HG02840 (cell line): ENCODE data around the gene LCMT1.
"Not testable (repeated sequence)": the region's sequence is repeated elsewhere in the genome, so short reads cannot be mapped to it uniquely, and the experiment has no call there.

ENCODE experiments used
- ATAC-seq: cut with Tn5 transposase; IDR thresholded peaks from one replicate; pipeline ENCODE4 v1.9.1; 2021; ENCODE audit warnings: mild to moderate bottlenecking, moderate library complexity, moderate number of reproducible peaks; ENCODE audit not compliant: unreplicated experiment, low FRiP score

LCMT1 gene

GRCh38 chr16:25181236-25181635 lies 69.7 kb downstream of the LCMT1 start:
- not testable (repeated sequence) for ATAC-seq

GRCh38 chr16:25184771-25185170 lies 73.2 kb downstream of the LCMT1 start:
- ATAC-seq: no peak

DNA sequence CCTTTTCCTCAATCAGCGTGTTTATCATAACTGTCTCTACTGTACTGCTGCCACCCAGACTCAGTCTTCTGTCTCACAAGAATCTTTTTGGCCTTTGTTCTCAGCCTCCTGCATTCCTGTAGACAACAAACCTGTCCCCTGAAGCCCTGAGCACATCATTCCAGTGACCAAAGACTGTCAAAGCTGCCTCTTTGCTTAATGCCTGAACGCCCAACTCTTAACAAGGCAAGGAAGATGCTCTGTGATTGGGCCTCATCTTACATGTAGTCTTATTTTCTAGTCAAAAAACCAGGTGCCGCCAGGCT lies 75.9 kb downstream of the LCMT1 start:
- ATAC-seq: no peak

- ATAC-seq: no peak
Measured at GRCh38 chr16:25189305-25189704, 77.8 kb downstream of the LCMT1 start.

- ATAC-seq: no peak
Measured at GRCh38 chr16:25192096-25192495, 80.6 kb downstream of the LCMT1 start.

- ATAC-seq: no peak
Measured at GRCh38 chr16:25194273-25194878, 82.8 kb downstream of the LCMT1 start.

GRCh38 chr16:25198021-25198420 lies 86.5 kb downstream of the LCMT1 start:
- ATAC-seq: no peak

DNA sequence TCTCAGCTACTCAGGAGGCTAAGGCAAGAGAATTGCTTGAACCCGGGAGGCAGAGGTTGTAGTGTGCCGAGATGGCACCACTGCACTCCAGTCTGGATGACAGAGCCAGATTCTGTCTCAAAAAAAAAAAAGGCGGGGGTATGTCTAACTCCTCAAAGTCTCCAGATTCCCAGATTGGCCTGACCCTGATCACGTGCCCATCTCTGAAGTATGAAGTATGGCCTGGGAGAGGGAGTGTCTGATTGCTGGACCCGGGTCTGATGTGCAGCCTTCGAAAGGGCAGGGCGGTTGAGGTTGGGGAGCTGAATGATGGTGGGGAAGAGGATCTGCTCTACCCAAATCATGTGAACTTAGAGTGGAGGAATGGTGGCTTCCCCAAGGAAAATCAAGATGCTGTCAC lies 87.9 kb downstream of the LCMT1 start:
- no peak for ATAC-seq

DNA sequence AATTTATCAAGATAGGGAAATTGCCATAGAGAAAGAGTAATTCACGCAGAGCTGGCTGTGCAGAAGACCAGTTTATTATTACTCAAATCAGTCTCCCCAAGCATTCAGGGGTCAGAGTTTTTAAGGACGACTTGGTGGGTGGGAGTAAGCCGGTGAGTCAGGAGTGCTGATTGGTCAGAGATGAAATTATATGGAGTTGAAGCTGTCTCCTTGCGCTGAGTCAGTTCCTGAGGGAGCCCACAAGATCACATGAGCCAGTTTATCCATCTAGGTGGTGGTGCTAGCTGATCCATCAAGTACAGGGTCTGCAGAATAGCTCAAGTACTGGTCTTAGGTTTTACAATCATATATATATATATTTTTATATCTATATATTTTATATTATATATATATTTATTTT lies 99.2 kb downstream of the LCMT1 start:
- no peak for ATAC-seq

- no peak for ATAC-seq
Measured at GRCh38 chr16:25212636-25213035, 101.1 kb downstream of the LCMT1 start.

DNA sequence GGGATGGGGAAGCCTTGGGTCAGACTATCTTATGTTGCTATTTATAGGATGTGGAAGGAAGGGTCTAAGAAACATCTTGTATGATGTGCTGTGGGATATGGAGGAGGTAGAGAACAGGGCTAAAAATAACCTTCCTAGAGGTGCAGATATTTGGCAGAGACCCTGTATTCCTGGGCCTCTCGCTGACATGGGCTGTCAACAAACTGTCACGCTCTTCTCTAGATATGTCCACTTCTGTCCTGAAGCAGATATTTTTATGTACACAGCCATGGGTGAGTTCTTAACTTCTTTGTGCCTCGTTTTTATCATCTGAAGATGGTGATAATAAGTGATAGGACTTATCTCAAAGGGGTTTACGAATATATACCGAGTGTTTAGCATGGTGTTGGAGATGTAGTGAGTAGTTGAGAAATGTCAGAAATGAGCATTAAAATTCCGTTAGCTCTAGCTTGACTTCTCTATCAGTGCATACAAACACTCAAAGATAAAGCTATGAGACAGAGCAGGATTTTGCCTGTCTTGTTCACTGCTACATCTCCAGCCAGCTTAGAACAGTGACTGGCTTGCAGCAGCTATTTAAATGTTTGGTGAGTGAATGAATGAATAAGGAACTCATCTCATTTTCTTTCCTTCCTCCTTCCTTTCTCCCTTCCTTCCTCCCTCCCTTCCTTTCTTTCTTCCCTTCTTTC lies 102.3 kb downstream of the LCMT1 start:
- ATAC-seq: no peak

DNA sequence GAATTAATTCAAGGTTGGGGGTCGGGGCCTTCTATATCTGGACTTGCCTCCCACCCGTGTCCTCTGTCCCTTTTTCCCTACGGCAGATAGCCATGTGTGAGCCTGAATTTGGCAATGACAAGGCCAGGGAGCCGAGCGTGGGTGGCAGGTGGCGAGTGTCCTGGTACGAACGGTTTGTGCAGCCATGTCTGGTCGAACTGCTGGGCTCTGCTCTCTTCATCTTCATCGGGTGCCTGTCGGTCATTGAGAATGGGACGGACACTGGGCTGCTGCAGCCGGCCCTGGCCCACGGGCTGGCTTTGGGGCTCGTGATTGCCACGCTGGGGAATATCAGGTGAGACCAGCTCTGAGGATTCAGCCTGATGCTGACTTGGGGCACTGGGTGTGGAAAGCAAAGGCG lies 105.6 kb downstream of the LCMT1 start:
- no peak for ATAC-seq

DNA sequence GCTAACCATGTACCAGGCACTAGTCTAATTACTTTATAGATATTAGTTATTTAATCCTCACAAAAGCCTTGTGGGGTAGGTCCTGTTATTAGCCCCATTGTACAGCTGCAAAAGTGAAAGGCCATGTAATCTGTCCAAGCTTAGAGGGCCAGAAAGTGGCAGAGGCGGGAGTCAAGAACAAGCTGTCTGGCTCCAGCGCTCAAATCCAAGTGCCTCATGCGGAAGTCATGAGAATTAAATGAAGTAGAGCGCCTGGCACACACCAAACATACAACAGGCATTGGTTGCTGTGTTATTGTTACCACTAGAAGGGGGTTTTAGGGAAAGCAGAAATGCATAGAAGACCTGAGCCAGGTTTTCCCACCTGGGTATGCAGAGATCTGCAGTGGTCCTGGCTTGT lies 106.4 kb downstream of the LCMT1 start:
- no peak for ATAC-seq

DNA sequence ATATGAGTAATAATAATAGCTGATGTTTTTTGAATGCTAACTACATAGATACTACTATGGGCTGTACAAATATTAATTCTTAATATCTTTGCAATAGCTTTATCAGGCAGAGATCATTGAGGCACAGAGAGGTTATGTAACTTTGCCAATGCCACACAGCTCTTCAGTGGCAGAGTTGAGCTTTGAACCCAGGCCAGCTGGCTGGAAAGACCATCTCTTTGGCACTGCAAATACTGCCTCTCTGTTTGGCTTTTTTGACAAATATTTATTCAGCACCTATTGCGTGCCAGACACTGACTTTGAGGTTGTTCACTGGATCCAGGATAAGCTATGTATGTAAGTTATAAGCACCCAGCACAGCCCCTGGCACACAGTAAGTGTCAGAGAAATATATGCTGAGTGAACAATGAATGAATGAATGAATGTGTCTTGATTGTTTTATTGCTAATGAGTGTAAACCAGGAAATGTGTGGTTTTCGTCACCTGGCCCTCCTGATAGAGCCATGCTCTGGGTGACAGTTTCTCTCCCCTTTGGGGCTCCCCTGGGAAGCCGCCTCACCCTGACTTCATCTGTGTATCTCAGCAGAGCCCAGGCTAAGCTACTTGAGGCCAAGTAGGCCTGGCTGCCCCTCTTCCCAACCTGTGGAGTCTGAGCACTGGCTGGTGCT lies 107.7 kb downstream of the LCMT1 start:
- no peak for ATAC-seq

- ATAC-seq: no peak
Measured at GRCh38 chr16:25222959-25223358, 111.4 kb downstream of the LCMT1 start.

DNA sequence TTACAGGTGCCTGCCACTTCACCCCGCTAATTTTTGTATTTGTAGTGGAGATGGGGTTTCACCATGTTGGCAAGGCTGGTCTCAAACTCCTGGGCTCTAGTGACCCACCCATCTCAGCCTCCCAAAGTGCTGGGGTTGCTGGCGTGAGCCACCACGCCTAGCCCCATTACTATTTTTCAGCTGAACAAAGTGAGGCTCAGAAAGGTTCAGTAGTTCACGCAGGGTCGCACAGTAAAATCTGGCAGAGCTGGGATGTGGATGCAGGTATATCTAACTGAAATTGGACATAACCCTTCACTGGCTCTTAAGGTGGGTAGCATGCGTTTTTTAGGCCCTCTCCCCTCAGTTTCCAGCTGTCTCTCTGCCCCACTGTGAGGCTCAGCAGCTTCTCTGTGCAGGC lies 112.4 kb downstream of the LCMT1 start:
- ATAC-seq: no peak

- no peak for ATAC-seq
Measured at GRCh38 chr16:25224731-25225319, 113.3 kb downstream of the LCMT1 start.
